Endothelial cell of umbilical vein (primary cell): ENCODE data around the gene SDSL.

Experiments used
- CTCF ChIP-seq, 2 donors: IDR thresholded peaks; 1 replicate in 1 of 2; 2 replicates in 1 of 2; pipeline ENCODE4 v1.5.1; 2011; ENCODE audit warnings: low read length in 2 of 2, mild to moderate bottlenecking in 2 of 2, moderate library complexity in 2 of 2, control low read depth in 1 of 2, inconsistent platforms in 1 of 2, low read depth in 1 of 2; ENCODE audit not compliant: insufficient read depth in 1 of 2; ENCODE audit errors: extremely low read depth in 1 of 2
- EZH2 ChIP-seq: IDR thresholded peaks from 2 replicates; pipeline ENCODE4 v1.6.1; 2012; ENCODE audit warnings: borderline replicate concordance, low read depth, mild to moderate bottlenecking, moderate library complexity, low read length, inconsistent platforms; ENCODE audit not compliant: severe bottlenecking
- GATA2 ChIP-seq: IDR thresholded peaks from 2 replicates; pipeline ENCODE4 v1.7.0; 2011; ENCODE audit warnings: low read depth, mild to moderate bottlenecking, moderate library complexity, mixed read lengths, low read length; ENCODE audit not compliant: insufficient read length, insufficient read depth
- JUN ChIP-seq: IDR thresholded peaks from 2 replicates; pipeline ENCODE4 v1.6.1; 2011; ENCODE audit warnings: borderline replicate concordance, low read depth; ENCODE audit not compliant: insufficient read length, insufficient read depth
- MYC ChIP-seq: IDR thresholded peaks from one replicate; pipeline ENCODE4 v1.6.1; 2011; ENCODE audit warnings: mild to moderate bottlenecking, low read depth, low read length
- POLR2A ChIP-seq: IDR thresholded peaks from 2 replicates; pipeline ENCODE4 v1.6.1; 2012; ENCODE audit warnings: low read depth, mild to moderate bottlenecking, control low read depth, low read length
- POLR2AphosphoS5 ChIP-seq: IDR thresholded peaks from 2 replicates; pipeline ENCODE4 v1.6.1; 2012; ENCODE audit warnings: low read depth, mild to moderate bottlenecking, control low read depth, low read length, moderate library complexity; ENCODE audit not compliant: insufficient read depth

- no peak for TF ChIP-seq POLR2AphosphoS5
- no peak for TF ChIP-seq CTCF (IDR thresholded peaks at IDR 0.05; ENCODE audit: extremely low read depth in 1 of 2, insufficient read depth in 1 of 2, low read depth in 1 of 2, low read length in 2 of 2)
- no peak for TF ChIP-seq GATA2
- no peak for TF ChIP-seq EZH2
- no peak for TF ChIP-seq POLR2A
- no peak for TF ChIP-seq JUN
- no peak for TF ChIP-seq MYC
Observed at GRCh38 chr12:113452458-113452857, 30.3 kb downstream of the SDSL start.
